ENCODE measurements around the gene LAMA3.
"Not testable (repeated sequence)": the region's sequence is repeated elsewhere in the genome, so short reads cannot be mapped to it uniquely, and the experiment has no call there.

The LAMA3 gene

DNA sequence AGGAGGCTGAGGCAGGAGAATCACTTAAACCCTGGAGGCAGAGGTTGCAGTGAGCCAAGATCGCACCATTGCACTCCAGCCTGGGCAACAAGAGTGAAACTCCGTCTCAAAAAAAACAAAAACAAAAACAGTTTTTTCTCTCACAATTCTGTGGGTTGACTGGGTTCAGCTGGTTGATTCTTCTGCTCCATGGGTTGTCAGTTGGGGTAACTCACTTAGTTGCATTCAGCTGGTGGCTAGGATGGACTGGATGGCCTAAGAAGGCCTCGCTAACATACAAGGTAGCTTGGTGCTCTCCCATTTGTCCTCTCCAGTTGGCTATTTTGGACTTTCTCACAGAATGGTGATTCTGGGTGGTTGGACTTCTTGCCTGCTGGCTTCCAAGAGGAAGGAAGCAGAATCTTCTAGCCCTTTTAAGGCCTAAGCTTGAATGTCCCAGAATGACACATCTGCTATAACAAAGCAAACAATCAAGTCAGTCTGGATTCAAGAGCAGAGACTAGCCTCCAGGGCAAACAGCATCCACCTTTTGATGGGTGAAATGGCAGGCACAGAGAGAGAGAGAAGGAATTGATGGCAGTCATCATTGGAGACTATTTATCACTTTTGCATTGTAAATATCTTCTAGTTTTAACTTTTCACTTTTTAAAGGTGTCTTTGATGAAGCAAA, 17.9 kb downstream of the LAMA3 start:
- DNase-seq (ENCODE audit: low read depth in 3 of 3): no peak

DNA sequence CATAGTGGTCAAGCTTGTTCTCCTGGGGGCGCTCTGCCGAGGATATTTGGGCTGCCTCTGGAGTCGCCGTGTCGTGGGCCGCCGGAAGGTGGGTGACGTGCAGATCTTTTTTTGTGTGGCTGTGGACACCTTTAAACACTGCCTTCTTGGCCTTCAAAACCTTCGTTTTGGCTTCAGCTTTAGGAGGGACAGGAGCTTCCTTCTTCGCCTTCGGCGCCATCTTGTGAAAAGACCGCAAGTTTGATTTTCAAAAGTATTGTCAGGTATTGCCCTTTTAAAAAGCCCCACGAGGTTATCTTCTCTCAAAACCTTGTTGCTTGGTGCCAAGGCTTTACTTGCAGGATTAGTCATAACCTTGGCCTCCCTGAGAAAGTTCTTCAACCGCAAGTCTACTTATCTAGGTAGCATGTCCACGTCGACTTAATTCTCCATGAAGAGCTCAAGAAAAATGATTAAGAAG, 20.8 kb downstream of the LAMA3 start:
- DNase-seq (ENCODE audit: low read depth in 3 of 3): no peak

DNA sequence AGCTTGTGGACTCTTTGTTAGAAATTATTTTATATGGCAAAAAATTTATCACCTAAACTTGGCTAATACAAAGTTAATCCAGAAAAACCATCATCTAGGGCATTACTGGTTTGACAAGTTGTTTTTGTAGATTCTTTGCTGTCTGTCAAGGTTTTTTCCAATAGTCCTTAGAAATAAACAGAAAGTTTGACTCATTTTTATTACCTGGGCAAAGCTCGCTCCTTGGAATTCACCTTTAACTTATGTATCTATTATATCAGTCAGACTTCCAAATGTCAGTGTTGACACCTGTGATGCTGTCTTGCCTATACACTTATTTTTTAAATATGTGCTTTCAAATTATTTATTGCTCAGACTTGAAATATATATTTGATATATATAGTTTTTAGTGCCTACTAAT, 21.7 kb downstream of the LAMA3 start:
- DNase-seq (ENCODE audit: low read depth in 3 of 3): no peak

DNA sequence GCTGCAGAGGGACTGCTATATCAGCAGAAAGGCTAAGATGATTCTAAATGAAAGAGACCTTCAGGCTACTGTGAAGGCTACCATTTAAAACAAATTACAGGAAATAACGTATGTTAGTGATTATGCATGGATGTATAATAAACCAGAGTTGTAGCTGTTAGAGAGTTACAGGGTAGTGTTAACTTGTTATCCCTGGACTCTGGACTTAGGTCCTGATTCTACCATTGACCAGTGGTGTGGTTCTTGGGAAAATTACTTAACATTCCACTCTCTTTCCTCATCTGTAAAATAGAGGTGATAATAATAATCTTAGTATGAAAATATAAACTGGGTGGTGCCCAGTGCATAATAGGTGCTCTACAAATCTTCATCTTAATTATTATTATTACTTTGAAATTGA, 22.2 kb downstream of the LAMA3 start:
- no peak for DNase-seq (ENCODE audit: low read depth in 3 of 3)

DNA sequence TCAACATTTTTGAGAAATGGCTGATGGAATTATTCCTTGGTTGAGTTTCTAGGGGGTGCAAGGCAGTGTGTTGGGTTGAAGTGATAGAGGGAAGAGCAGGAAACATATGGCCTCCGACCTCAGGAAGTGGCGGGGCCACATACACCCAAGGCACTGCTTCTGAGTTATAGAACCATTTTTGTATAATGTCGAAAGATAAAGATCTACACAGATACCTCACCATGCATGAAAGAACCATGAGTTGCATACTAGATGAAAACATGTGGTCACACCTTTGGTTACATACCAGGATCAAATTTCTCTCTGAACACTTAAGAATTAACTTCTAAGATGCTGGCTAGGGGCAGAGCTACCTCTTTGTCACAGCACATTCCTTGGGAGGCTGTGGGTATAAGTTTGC, 23.2 kb downstream of the LAMA3 start:
- no peak for DNase-seq (ENCODE audit: low read depth in 3 of 3)

DNA sequence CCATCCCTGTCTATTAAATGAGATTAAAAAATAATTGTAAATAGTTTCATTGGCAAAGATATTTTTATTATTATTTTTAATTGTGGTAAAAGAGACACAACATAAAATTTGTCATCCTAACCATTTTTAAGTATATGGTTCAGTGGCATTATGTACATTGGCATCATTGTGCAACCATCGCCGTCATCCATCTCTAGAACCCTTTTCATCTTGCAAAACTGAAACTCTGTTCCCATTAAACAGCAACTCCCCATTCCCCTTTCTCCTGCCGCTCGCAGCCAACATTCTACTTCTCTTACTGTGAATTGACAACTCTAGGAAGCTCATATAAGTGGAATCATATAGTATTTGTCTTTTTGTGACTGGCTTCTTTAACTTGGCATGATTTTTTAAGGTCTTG, 25.3 kb downstream of the LAMA3 start:
- DNase-seq (ENCODE audit: low read depth in 3 of 3): no peak

DNA sequence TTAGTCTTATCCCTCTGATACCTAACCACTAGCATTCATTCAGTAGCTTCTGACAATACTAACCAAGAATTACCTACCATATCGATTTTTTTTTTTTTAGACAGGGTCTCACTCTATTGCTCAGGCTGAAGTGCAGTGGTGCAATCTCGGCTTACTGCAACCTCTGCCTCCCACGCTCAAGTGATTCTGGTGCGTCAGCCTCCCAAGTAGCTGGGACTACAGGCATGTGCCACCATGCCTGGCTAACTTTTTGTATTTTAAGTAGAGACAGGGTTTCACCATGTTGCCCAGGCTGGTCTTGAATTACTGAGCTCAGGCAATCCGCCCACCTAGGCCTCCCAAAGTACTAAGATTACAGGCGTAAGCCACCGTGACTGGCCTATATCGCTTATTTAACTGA, 26.8 kb downstream of the LAMA3 start:
- not testable (repeated sequence) for DNase-seq (ENCODE audit: low read depth in 3 of 3)

DNA sequence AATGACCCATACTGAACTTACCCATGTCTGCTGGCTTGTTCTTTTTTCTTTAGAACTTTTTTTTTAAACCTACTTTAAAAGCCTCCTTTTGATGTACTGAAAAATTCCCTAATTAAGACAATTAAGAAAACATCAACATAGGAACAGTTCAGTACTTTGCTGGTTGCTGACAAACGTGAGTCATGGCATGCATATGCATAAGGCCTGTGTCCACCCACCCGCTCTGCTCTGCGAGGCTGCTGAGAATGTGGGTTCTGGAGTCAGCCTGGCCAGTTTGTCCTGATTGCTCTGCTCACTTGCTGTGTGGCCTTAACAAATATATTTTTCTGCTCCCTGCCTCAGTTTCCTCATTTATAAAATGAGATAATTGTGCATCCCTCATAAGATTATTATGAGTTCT, 27.3 kb downstream of the LAMA3 start:
- no peak for DNase-seq (ENCODE audit: low read depth in 3 of 3)

DNA sequence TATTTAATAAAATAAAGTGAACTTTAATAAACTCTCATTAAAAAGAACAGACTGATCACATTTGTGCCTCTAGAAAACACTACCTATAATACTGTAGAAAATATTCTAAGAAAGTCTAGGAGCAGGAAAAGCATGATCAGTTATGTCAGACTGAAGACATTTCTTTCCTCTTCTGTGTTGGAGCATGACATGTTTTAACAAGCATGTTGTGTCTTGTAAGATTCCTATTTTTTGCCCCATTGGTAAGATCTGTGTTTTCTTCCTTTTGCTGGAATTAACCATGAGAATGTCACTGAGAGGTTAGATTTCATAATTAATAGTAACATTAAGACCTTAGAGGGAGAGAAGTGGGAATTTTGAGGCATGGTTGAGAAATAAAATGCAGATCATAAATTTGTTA, 27.7 kb downstream of the LAMA3 start:
- DNase-seq (ENCODE audit: low read depth in 3 of 3): no peak

DNA sequence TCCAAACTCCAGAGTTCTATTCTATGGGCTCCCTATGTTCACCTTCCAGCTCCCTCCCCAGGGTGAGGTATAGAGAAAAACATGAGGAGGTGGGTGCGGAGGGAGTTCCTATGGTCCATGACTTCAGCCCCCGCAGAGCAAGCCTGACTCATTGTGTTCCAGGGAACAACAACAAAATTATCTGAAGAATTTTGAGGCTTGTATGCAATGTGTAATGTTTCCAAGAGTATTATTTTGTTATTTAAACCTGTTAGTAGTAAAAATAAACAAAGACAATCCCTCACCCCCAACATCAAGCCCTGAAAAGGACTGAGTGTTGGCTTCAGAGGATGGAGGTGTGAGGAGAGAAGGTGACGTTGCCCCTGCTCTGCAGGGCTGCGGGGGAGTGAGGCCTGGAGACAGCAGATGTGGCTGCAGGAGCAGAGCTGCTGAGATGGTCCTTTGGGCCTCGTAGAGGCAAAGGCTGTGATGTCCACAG, 29.0 kb downstream of the LAMA3 start:
- DNase-seq (ENCODE audit: low read depth in 3 of 3): no peak

DNA sequence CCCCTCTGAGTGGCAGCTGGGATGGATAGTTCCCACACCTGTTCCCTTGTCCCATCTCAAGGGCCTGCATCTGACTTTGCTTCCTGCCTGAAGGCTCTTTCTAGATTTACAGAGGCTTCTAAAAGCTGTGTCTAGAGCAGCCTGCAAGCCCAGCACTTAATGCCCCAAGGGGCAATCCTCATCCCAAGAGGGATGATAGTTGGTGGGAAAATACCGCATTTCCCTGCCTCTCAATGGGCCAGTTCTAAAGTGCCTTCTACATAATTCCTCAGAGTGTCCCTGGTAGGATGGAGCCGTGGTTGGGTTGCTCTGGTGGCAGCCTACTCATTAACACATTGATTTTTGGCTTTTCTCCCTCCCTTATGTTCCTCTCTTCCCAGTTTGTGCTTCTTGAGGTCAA, 29.5 kb downstream of the LAMA3 start:
- DNase-seq (ENCODE audit: low read depth in 3 of 3): no peak

DNA sequence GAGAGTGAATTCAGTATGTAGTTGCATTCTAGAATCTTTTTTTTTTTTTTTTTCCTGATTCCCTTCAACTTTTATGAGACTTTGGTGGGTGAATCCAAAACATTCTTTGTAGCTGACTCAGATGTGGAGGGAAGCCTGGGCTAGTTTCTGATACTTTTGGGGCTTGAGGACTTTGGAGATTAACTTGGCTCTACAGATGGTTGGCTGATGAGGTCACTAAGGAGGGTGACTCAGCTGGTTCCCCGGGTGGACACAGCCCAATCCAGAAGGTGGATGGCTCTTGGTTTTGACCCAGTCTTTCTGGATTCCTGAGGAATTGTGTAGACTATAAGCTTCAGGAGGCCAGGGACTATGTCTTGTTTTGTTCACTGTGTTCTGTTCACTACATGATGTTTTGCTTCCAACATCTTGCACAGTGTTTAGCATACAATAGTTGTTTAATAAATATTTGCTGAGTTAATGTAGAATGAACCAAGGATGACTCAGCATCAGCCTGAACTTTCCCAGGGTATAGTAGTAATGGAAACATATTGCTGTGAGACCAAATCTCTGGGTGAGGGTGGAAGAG, 30.5 kb downstream of the LAMA3 start:
- DNase-seq (ENCODE audit: low read depth in 3 of 3): no peak

DNA sequence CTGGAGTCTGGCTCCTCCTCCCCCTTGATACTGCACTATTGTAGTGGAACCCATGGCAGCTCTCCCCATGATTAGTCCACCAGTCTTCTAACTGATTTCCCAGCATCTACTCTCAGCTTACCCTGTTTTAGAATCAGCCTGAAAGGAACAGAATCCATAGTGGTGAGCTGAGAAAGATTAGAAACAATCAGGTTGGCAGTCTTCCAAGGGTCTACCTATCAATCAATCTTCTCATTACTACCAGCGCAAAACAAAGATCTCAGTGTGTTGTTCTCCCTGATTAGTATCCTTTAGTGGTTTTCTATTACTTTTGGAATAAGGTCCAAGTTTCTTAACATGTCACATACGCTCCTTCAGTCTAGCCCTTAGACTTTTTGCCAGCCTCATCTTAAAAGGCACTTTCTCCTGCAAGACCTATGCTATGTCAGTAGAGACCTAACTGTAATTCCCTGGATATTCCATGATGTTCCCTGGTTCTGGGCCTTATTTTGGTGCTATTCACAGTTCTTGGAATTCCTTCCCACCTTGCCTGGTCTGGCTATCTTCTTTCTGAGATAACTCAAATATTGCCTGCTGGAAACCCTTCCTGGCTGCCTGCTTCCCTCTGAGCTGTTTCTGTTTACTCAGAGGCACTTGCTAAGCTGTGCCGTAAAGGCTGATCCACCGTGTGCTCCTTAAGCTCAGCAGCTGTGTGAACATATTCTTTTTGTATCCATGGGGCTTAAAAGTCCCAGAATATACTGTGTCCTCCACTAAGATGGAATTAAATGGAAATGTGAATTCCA, 32.6 kb downstream of the LAMA3 start:
- DNase-seq (ENCODE audit: low read depth in 3 of 3): no peak

DNA sequence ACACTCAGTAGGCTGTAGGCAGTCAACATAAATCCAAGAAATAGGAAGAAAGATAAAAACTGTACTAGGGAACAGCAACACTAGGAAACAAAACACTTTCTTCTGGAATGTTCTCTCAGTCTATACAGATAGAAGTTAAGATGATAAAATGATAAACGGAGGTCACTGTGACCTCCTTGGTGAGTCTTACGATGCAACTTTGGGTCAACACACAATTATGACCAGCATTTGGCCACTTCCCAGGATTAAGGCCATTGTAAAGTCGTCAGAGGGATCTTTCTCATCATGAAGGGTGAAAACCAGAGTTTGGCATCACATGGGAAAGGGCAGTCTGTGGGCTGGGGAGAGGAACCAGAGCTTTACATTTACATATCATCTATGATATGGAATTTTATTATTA, 33.4 kb downstream of the LAMA3 start:
- no peak for DNase-seq (ENCODE audit: low read depth in 3 of 3)

DNA sequence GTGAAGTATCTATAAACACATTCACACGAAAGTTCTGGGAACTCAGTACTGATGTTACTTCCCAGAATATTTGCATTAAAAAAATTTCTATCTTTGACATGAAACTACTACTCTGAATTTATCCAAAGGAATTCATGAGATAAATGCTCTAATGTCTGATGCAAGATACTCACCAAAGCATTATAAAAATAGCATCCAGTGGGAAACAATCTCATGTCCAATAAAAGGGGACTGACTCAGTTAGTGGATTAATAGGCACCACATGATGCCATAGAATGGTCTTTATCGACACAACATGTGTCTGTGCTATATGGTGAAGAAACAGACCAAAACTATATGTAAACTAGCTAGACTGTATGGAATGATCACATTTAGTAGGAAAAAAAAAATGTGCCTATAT, 33.9 kb downstream of the LAMA3 start:
- no peak for DNase-seq (ENCODE audit: low read depth in 3 of 3)

DNA sequence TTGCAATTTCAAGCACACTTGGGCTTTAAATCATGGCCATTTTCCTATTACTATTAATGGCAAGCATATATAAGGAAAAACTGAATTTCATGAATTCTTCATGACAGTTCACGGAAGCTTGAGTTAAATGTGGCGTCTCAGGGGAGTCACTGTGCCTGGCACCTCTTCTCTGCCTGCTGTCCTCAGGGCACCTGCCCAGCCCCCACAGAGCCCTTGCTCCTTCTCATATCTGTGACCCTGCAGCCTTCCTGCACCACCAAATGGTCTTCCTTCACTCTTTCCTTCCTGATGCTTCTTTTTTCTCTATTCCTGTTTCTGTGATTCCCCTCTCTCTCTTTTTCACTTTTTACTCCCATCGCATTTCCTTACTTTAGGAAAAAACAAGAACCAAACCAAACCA, 35.4 kb downstream of the LAMA3 start:
- DNase-seq (ENCODE audit: low read depth in 3 of 3): no peak

DNA sequence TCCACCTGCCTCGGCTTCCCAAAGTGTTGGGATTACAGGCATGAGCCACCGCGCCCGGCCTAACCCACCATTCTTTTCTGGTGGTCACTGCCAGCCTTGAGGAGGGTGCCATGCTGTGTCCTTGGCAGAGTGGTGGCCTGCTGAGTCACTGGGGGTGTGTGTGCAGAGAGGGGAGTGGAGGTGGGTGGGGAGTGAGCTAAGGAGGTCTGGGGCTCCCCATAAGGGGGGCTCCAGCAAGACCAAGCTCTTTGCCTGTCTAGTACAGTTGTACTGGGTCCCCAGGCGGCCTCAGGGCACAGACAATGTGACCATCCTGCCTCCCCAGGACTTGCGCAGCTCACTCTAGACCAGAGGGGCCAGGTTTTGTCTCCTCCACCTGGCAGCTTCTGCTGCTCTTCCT, 36.1 kb downstream of the LAMA3 start:
- DNase-seq (ENCODE audit: low read depth in 3 of 3): no peak

DNA sequence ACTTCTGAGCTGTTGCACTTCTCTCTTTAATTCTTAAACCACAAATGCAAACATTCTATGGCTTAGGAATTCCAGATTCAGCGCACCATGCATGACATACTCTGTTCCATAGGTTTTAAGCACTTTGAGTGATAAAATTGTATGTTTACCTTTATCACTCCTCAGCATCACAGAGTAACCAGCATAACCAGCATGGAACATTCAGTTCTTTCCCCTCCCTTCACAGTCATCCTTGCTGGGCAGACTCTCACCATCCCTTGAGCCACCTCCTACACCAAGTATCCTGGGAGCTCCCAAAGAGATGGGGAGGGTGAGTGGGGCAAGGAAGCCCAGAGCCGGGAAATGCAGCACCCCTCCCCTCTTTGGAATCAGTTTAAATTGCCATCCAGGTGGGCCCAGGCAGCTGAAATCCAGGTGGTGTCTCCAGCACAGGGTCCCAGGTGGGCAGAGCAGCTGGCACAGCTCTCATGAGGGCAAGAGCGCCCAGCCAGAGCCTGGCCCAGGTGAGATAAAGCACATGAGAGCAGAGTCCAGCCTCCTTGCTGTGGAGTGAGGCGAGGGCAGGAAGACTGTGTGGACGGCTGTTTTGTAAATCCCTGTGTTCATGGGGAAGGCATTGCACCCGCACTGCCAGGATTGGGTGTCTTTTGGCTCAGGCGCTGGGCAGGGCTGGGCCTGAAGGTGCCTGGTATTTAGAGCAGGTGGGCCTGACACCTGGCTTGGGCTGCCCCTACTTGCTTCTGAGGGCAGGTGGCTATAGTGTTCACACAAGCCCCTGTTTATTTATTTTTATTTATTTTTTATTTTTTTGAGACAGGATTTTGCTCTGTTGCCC, 36.8 kb downstream of the LAMA3 start:
- DNase-seq (ENCODE audit: low read depth in 3 of 3): no peak

DNA sequence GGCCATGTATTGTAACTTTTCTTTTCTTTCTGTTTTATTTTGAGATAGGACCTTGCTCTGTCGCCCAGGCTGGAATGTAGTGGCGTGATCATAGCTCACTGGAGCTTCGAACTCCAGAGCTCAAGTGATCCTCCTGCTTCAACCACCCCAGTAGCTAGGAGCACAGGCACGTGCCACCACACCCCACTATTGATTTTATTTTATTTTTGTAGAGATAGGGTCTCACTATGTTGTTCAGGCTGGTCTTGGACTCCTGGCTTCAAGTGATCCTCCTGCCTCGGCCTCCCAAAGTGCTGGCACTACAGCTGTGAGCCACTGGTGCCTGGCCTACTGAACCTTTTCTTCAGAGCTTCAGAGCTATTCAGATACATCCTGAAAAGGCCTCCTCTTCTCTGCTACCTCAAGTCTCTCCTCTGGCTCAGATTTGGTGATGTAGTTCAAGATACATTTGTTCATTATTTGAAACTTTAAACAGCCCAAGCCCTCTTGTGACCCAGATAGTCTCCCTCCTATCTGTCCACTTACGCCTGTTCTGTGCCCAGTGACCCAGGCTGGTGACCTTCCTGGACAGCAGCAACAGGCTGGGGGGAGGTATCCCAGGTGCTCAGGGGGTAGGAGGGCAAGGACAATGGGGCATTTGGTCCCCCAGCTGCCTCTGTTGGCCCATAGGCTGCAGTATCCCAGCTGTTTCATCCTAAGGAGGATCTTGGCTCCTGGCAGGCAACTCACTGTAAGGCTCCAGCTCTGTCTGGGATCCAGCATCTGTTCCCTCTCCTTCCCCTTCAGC, 38.6 kb downstream of the LAMA3 start:
- no peak for DNase-seq (ENCODE audit: low read depth in 3 of 3)

DNA sequence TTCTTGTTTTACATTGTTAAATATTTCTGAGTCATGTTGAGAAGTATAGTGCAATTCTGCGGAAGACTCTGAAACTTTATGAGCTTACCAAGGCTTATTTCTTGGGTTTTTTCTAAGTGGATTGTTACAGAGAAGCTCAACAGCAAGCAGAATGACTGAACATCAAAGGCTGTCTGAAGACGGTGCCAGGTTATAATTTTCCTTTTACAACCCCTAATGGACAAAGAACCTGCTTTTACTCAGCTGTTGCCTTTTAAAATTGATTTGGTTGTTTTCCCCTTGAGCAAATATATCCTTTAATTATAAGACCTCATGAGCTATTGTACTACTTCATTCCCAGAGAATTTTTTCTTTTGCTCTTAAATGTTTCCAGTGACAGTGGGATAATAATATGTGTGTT, 41.6 kb downstream of the LAMA3 start:
- DNase-seq (ENCODE audit: low read depth in 3 of 3): no peak

DNA sequence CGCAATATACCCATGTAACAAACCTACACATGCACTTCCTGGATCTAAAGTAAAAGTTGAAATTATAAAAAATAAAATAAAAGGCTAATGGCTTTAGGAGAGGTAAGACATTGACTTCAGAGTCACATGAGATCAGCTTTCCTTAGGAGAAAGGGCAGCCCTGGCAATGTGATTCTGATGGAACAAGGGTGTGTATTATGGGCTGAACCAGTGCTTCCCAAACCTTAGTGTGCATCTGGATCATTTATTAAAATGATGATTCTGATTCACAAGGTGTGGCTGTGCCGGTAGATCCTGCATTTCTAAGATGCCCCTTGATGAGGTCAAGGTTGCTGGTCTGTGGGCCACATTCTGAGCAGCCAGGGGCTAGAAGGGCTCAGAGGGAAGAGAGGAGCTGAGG, 42.6 kb downstream of the LAMA3 start:
- DNase-seq (ENCODE audit: low read depth in 3 of 3): no peak

Measured in stimulated activated CD4-positive, alpha-beta T cell treated with anti-CD3 and anti-CD28 coated beads, TNF-alpha, amount 100 ng/mL, for 24 hours (primary cell).